Measurements from ENCODE around the gene PTCH2.

PTCH2 gene

DNA sequence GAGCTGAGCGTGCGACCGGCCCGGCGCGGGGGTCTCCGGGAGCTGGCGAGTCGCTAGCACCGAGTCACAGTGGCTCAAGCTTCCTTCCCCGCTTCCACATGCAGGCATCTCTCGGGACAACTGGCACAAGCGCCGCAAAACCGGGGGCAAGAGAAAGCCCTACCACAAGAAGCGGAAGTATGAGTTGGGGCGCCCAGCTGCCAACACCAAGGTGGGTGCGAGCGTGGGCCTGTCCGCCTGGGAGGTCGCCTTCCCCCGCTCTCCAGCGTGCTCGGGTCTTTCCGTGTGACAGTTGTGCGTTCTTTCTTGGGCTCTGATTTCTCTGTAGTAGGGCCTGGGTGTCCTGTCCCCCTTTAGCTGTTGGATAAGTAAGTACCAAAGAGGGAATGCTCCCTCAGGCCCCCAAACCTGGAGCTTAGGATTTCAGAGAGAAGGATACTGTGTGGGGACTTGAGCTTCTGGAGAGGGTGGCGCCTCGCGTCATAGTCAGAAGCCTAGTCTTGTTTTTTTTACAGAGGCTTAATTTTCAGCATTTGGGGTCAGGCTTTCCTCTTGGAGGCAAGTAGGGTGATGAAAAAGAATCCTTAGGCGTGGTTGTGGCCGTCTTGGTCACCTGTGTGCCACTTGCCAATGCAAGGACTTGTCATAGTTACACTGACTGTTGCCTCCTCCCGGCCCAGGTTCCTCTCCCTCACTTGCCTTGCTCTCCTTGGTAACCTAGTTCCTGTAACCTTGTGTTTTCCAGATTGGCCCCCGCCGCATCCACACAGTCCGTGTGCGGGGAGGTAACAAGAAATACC is 66.9 kb downstream of the PTCH2 start:
- DNase-seq (ENCODE audit: extremely low read depth, low read depth) = no peak
- TF ChIP-seq CTCF (IDR thresholded peaks at IDR 0.05; ENCODE audit: low read depth, low read length, missing control alignments) = no peak
- peak overlapping the region; percentile 100 for H3K4me3 ChIP-seq (replicated peaks; ENCODE audit: low read depth, low read length)

DNA sequence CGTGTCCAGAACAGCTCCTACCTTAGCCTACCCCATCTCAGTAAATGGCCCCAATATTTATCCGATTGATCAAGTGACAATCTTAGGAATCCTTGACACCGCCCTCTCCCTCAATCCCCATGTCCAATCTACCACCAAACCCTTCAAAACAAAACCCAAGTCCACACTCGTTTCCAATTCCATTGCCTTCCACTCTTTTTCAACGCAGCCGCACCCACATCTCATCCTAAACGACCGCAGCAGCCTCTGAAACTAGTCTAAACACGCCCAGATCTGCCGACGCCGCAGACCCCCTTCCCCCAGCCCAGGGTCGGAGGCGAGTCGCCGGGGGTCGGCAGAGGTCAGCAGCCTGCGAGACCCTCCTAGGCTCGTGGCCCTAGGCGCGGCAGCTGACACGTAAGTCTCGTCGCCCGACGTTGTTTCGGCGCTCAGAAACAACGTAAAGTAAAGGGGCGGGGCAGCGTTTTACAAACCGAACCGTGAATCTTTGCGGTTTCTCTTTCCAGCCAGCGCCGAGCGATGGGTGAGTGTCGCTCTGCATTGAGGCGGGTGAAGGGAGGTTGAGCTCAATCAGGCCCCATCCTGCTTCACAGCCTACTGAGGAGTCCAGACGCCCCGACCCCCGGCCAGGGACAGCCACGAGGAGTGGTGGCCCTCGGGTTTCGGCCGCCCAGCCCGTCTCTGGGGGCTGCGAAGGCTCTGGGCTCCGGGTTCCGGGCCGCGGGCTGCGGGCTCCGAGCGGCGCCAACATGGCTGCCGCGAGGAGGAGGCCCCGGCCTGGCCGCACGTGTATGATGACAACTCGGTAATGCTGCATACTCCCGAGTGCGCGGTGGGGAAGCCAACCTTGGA is 67.7 kb downstream of the PTCH2 start, which contains the start of gene RPS8:
Gene RPS8, plus strand, starts transcription at position 463 of the 852 bp plus-strand sequence. Its CDS starts 57 bp downstream, at position 520.
- TF ChIP-seq CTCF (IDR thresholded peaks at IDR 0.05; ENCODE audit: low read depth, low read length, missing control alignments) = no peak
- DNase-seq (ENCODE audit: extremely low read depth, low read depth) = peak; percentile 78
- H3K4me3 ChIP-seq (replicated peaks; ENCODE audit: low read depth, low read length) = peak within 1 kb of the TSS; percentile 100

Measured in HFF-Myc (cell line).